Suprapubic skin (tissue), 4 donors: Measurements from ENCODE around the gene COL23A1.

ENCODE experiments used
- CTCF ChIP-seq, 2 donors: fragments of 200-600 bp in 1 of 2; fragments of 450-650 bp in 1 of 2; sonication (generic) in 1 of 2; IDR thresholded peaks; one replicate each; pipeline ENCODE4 v1.5.1; 2016 to 2019; ENCODE audit warnings: antibody characterized with exemption in 2 of 2, mild to moderate bottlenecking in 1 of 2, moderate library complexity in 1 of 2
- EP300 ChIP-seq: sonication (generic); formaldehyde crosslinking; IDR thresholded peaks from one replicate; pipeline ENCODE4 v1.6.1; 2017; ENCODE audit warnings: antibody characterized with exemption
- POLR2A ChIP-seq, 2 donors: fragments of 450-650 bp; IDR thresholded peaks; one replicate each; pipeline ENCODE4 v1.6.1; 2017; ENCODE audit warnings: antibody characterized with exemption in 2 of 2, mild to moderate bottlenecking in 2 of 2, moderate library complexity in 2 of 2
- POLR2AphosphoS5 ChIP-seq, 3 donors: sonication (generic); formaldehyde crosslinking; IDR thresholded peaks; one replicate each; pipeline ENCODE4 v1.6.1; 2017; ENCODE audit warnings: antibody characterized with exemption in 3 of 3

GRCh38 chr5:178564397-178564796 lies 25.8 kb downstream of the COL23A1 start:
- no peak for TF ChIP-seq CTCF (IDR thresholded peaks at IDR 0.05)
- TF ChIP-seq POLR2A (IDR thresholded peaks at IDR 0.05) = no peak
- no peak for TF ChIP-seq EP300
- TF ChIP-seq POLR2AphosphoS5 (IDR thresholded peaks at IDR 0.05) = no peak
